Measurements from ENCODE around the gene ANKRD44.

ANKRD44 gene

GRCh38 chr2:197141702-197142473 lies 168.7 kb downstream of the ANKRD44 start:
- no peak for DNase-seq (ENCODE audit: low read depth)

DNA sequence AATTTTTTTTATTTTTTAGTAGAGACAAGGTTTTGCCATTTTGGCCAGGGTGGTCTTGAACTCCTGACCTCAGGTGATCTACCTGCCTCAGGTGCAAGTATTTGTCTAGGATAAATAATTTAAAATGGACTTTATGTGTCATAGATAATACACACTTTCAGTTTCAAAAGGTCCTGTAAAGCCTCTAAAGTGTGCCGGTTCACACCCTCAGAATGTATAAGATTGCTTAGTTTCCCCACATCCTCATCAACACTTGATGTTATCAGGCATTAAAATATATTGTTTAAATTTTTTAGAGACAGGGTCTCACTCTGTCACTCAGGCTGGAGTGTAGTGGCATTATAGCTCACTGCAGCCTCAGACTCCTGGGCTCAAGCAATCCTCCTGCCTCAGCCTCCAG lies 170.5 kb downstream of the ANKRD44 start:
- no peak for DNase-seq (ENCODE audit: low read depth)

- DNase-seq (ENCODE audit: low read depth): no peak
Observed at GRCh38 chr2:197138506-197138905, 172.1 kb downstream of the ANKRD44 start.

GRCh38 chr2:197137826-197138477 lies 172.6 kb downstream of the ANKRD44 start:
- no peak for DNase-seq (ENCODE audit: low read depth)

DNA sequence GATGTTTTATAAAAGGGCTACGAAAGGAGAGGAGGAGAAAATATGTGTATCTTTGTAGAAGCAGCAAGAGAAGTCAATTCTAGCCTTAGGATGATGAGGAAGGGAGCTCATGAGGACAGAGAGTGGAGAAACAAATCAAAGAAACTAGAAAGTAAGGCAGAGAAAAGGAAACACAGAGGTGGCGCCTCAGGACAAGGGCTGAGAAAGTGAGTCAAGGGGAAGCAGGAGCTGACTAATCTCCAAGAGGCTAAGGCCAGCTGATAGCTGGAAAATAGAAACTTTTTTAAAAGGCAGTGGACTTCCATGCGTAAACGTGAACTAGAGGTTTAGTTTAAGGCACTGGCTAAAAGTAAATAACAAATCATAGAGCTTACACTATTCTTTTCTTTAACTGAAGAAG lies 173.3 kb downstream of the ANKRD44 start:
- no peak for DNase-seq (ENCODE audit: low read depth)

DNA sequence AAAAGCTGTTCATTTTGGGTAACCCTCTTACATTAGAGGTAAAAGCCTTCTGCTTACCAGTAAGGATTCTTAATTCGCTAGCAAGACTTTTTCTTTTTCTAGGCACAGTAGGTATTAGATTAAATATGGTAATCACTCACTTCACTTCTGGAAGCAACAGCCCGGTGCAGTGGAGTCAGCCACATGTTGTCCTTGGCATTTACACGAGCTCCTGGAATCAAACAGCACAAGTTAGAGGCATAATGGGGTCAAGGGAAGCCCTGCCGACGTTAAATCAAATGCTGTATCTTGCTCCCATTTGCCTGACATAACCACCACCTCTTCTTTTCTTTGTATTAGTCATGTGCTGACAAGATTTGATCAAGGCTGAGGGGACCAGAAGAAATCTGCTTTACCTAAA lies 174.1 kb downstream of the ANKRD44 start:
- no peak for DNase-seq (ENCODE audit: low read depth)

GRCh38 chr2:197135806-197136205 lies 174.8 kb downstream of the ANKRD44 start:
- DNase-seq (ENCODE audit: low read depth): no peak

- no peak for DNase-seq (ENCODE audit: low read depth)
Observed at GRCh38 chr2:197134206-197134605, 176.4 kb downstream of the ANKRD44 start.

DNA sequence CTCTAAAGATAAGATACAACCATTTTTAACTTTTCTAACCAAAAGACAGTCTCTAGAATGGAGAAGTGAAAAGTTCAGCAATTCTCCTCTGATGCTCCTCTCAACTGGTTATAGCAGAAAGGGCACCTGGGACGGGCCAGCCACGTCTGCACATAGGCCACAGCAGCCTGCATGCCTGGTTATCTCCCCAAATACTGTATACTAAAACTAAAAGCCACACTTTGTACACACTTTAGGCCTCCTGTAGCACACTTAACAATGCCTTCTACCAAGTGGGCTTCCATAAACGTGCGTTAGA lies 179.1 kb downstream of the ANKRD44 start:
- no peak for DNase-seq (ENCODE audit: low read depth)

DNA sequence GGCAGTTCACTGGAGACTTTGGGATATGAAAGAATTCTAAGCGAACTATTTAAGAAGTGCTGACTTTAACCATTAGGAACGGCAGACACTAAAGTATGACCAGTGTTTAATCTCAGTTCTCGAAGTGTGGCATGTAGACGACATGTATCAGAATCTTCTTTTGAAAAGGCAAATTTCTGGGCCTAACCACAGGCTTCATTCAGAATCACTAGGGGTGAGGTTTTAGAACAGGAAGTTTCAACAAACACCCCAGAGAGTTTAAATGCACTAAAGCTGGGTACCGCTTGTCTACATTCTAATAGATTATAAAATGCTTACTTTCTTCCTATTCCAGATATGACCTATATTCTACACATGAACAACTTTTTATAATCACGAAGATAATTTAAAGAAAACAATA lies 180.3 kb downstream of the ANKRD44 start:
- DNase-seq (ENCODE audit: low read depth): no peak

DNA sequence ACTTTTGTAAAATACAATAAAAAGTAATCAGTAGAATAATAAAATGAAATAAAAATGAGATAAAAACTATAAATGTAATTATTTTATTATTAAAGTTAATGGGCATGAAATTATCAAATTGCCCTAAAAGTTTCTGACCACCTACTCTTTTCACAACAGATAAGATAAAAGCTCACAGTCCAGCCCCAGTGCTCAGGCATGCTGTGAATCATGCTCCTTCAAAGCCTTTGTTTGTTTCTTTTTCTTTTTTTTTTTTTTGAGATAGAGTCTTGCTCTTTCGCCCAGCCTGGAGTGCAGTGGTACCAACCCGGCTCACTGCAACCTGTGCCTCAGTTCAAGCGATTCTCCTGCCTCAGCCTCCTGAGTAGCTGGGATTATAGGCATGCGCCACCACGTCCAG lies 181.7 kb downstream of the ANKRD44 start:
- DNase-seq (ENCODE audit: low read depth): no peak

DNA sequence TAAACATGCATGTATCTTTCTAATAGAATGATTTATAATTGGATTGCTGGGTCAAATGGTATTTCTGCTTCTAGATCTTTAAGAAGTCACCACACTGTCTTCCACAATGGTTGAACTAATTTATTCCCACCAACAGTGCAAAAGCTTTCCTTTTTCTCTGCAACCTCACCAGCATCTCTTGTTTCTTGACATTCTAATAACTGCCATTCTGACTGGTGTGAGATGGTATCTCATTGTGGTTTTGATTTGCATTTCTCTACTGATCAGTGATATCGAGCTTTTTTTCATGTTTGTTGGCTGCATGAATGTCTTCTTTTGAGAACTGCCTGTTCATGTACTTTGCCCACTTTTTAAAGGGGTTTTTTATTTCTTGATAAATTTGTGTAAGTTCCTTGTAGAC lies 182.5 kb downstream of the ANKRD44 start:
- no peak for DNase-seq (ENCODE audit: low read depth)

GRCh38 chr2:197126630-197127352 lies 183.8 kb downstream of the ANKRD44 start:
- DNase-seq (ENCODE audit: low read depth): no peak

- no peak for DNase-seq (ENCODE audit: low read depth)
Observed at GRCh38 chr2:197124639-197125390, 185.8 kb downstream of the ANKRD44 start.

DNA sequence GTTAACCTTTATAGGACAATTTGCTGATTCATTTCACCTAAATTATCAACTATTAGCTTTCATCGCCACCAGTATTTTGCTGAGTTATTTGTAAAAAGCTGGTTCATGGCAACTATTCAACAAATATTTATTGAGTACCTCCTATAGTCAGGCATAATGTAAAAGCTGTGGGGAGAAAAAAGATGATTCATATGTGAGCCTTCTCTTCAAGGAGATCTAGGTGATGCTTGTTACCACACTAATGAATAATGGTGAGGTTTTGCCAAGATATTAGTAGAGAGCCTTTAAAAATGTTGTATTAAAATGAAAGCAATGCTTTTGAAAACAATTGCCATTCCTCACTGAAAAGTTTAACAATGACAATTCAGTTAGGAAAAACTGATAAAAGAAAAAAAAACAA lies 187.8 kb downstream of the ANKRD44 start:
- DNase-seq (ENCODE audit: low read depth): no peak

DNA sequence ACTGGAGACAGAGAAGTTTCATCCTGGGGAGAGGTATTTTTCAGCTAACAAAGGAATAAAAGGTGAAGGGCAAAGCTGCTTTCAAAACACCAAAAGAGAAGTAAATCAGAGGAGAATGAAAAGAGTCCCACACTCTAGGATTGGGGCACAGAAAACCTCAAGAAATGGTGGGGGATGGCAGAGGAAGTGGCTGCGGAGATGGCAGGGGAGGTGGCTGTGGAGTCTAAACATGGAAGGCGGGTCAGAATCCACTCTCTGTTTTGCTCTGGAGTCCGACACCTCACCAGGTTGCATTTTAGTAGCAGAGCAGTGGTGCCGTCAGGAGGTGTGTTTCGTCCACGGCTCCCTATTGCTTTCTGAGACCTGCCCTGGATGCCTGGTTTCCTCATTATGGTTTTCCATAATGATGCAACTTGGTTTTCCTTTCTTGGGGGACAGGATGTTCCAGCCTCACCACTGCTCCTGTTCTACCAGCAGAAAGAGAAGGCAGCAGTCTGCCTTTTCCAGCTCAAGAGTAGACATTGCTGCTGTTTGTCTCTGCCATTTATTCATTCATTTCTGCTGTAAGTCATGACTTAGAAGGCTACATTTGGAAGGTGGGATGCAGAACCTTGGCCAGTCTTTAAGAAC lies 188.7 kb downstream of the ANKRD44 start:
- DNase-seq (ENCODE audit: low read depth): no peak

- DNase-seq (ENCODE audit: low read depth): no peak
Observed at GRCh38 chr2:197121255-197121654, 189.3 kb downstream of the ANKRD44 start.

- DNase-seq (ENCODE audit: low read depth): no peak
Observed at GRCh38 chr2:197116306-197116879, 194.2 kb downstream of the ANKRD44 start.

GRCh38 chr2:197115325-197115724 lies 195.3 kb downstream of the ANKRD44 start:
- no peak for DNase-seq (ENCODE audit: low read depth)

DNA sequence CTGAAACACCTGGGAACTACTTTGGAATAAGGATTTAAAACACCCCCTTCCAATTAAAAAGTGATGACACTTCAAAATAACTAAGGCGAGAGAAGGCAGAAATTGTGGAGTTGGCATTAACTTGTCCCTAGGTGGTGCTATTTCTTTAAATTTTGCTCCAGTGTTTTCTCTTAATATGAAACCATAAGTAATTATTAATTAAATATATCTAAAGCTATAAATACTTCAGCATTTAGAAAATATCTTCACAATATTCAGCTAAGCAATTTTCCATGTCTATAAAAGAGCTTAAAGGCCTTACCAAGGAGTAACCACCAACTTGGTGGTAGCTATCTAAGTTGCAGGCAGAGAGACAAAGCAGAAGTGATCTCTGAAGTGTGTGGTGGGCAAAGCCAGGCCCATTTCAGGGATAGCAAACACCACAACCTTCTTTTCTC lies 197.3 kb downstream of the ANKRD44 start:
- no peak for DNase-seq (ENCODE audit: low read depth)

GRCh38 chr2:197109326-197109725 lies 201.3 kb downstream of the ANKRD44 start:
- DNase-seq (ENCODE audit: low read depth): no peak

DNA sequence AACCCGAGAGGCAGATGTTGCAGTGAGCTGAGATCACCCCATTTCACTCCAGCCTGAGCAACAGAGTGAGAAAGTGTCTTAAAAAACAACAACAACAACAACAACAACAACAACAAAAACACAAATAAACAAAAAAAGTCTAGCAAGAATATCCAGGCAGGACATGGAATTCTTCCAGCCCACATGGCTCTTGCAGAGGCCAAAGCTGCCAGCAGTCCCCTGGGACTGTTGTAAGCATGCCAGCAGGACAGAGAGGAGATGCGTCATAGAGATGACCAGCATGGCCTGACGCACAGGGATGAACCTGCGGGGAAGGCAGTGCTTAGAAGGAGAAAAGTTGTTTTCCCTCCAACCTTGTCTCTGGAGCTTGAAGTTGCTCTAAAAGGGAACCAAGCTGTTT lies 201.8 kb downstream of the ANKRD44 start:
- DNase-seq (ENCODE audit: low read depth): no peak

Measured in stimulated activated CD8-positive, alpha-beta memory T cell treated with anti-CD3 and anti-CD28 coated beads, Interleukin-12 subunit alpha, Interleukin-12 subunit beta, amount 100 ng/mL, for 1 hour (primary cell).